ENCODE results near the gene CXXC5.

The CXXC5 gene

GRCh38 chr5:139635191-139635590, 13.0 kb upstream of the CXXC5 start:
- DNase-seq (ENCODE audit: low spot score in 2 of 2), result peak in 1 of 2 donors; percentile 54
- Mint-ChIP-seq H3K27ac (peak overlapping the region; percentile 96), H3K4me1 (peaks cover 57% of the 10 kb centered on the region)

GRCh38 chr5:139635606-139636206, 12.4 kb upstream of the CXXC5 start:
- peak in 1 of 2 donors; percentile 63 for DNase-seq (ENCODE audit: low spot score in 2 of 2)
- peaks cover 57% of the 10 kb centered on the region for H3K4me1 Mint-ChIP-seq
- peaks cover 61% of the 10 kb centered on the region for H3K36me3 Mint-ChIP-seq
- H3K9me3 Mint-ChIP-seq, result no peaks in the 10 kb centered on the region
- peak overlapping the region; percentile 96 for H3K27ac Mint-ChIP-seq
- no peak for ATAC-seq
- peak overlapping the region; percentile 69 for H3K4me3 Mint-ChIP-seq

More at GRCh38 chr5:139635191-139635590, 13.0 kb upstream of the CXXC5 start:
- H3K4me3 Mint-ChIP-seq, result peak overlapping the region; percentile 69
- H3K9me3 Mint-ChIP-seq, result no peaks in the 10 kb centered on the region
- ATAC-seq, result no peak
- peaks cover 66% of the 10 kb centered on the region for H3K36me3 Mint-ChIP-seq

GRCh38 chr5:139636207-139636792, 11.8 kb upstream of the CXXC5 start:
- Mint-ChIP-seq H3K36me3 (peaks cover 55% of the 10 kb centered on the region), H3K27ac (peak overlapping the region; percentile 96), H3K9me3 (no peaks in the 10 kb centered on the region), H3K4me1 (peaks cover 57% of the 10 kb centered on the region), H3K4me3 (peak overlapping the region; percentile 69)
- DNase-seq (ENCODE audit: low spot score in 2 of 2) (peak in 1 of 2 donors; percentile 77), ATAC-seq (peak; percentile 66)

GRCh38 chr5:139636975-139637408, 11.2 kb upstream of the CXXC5 start:
- peak overlapping the region; percentile 96 for H3K27ac Mint-ChIP-seq
- H3K36me3 Mint-ChIP-seq, result peaks cover 49% of the 10 kb centered on the region
- H3K4me1 Mint-ChIP-seq, result peaks cover 57% of the 10 kb centered on the region
- H3K9me3 Mint-ChIP-seq, result no peaks in the 10 kb centered on the region
- H3K4me3 Mint-ChIP-seq, result peak overlapping the region; percentile 69
- DNase-seq (ENCODE audit: low spot score in 2 of 2) (peak in 1 of 2 donors; percentile 76), ATAC-seq (peak; percentile 88)

GRCh38 chr5:139637438-139638089, 10.6 kb upstream of the CXXC5 start:
- Mint-ChIP-seq H3K27ac (peak overlapping the region; percentile 96), H3K4me3 (peak overlapping the region; percentile 69), H3K4me1 (peaks cover 57% of the 10 kb centered on the region), H3K9me3 (no peaks in the 10 kb centered on the region), H3K36me3 (peaks cover 46% of the 10 kb centered on the region)
- peak; percentile 58 for ATAC-seq
- DNase-seq (ENCODE audit: low spot score in 2 of 2), result peak in 1 of 2 donors; percentile 72

GRCh38 chr5:139638090-139638735, 9.9 kb upstream of the CXXC5 start:
- peak in 1 of 2 donors; percentile 52 for DNase-seq (ENCODE audit: low spot score in 2 of 2)
- H3K4me1 Mint-ChIP-seq, result peaks cover 54% of the 10 kb centered on the region

GRCh38 chr5:139638736-139639618, 9.2 kb upstream of the CXXC5 start:
- Mint-ChIP-seq H3K4me3 (peak overlapping the region; percentile 69), H3K27ac (peak overlapping the region; percentile 96), H3K4me1 (peaks cover 53% of the 10 kb centered on the region), H3K36me3 (peaks cover 38% of the 10 kb centered on the region), H3K9me3 (no peaks in the 10 kb centered on the region)
- no peak for ATAC-seq
- DNase-seq (ENCODE audit: low spot score in 2 of 2), result no peak

More at GRCh38 chr5:139638090-139638735, 9.9 kb upstream of the CXXC5 start:
- no peak for ATAC-seq
- Mint-ChIP-seq H3K4me3 (peak overlapping the region; percentile 69), H3K36me3 (peaks cover 42% of the 10 kb centered on the region), H3K9me3 (no peaks in the 10 kb centered on the region), H3K27ac (peak overlapping the region; percentile 96)

GRCh38 chr5:139639619-139640380, 8.3 kb upstream of the CXXC5 start:
- H3K4me3 Mint-ChIP-seq, result no peak overlapping the region
- DNase-seq (ENCODE audit: low spot score in 2 of 2), result no peak
- peak overlapping the region; percentile 96 for H3K27ac Mint-ChIP-seq
- H3K4me1 Mint-ChIP-seq, result peaks cover 55% of the 10 kb centered on the region
- no peaks in the 10 kb centered on the region for H3K9me3 Mint-ChIP-seq
- ATAC-seq, result no peak
- H3K36me3 Mint-ChIP-seq, result peaks cover 34% of the 10 kb centered on the region

- Mint-ChIP-seq H3K36me3 (peaks cover 26% of the 10 kb centered on the region), H3K9me3 (no peaks in the 10 kb centered on the region), H3K27ac (peak overlapping the region; percentile 96), H3K4me3 (no peak overlapping the region), H3K4me1 (peaks cover 53% of the 10 kb centered on the region)
- no peak for DNase-seq (ENCODE audit: low spot score in 2 of 2)
- ATAC-seq, result no peak
Observed at GRCh38 chr5:139640421-139641115, 7.6 kb upstream of the CXXC5 start.

GRCh38 chr5:139641116-139642080, 6.8 kb upstream of the CXXC5 start:
- Mint-ChIP-seq H3K4me3 (no peak overlapping the region), H3K9me3 (no peaks in the 10 kb centered on the region), H3K36me3 (peaks cover 18% of the 10 kb centered on the region), H3K4me1 (peaks cover 45% of the 10 kb centered on the region), H3K27ac (peak overlapping the region; percentile 67)
- DNase-seq (ENCODE audit: low spot score in 2 of 2) (no peak), ATAC-seq (no peak)

GRCh38 chr5:139642213-139642612, 5.9 kb upstream of the CXXC5 start:
- H3K27ac Mint-ChIP-seq, result peak overlapping the region; percentile 67
- H3K4me3 Mint-ChIP-seq, result no peak overlapping the region
- no peaks in the 10 kb centered on the region for H3K9me3 Mint-ChIP-seq
- DNase-seq (ENCODE audit: low spot score in 2 of 2) (no peak), ATAC-seq (no peak)
- peaks cover 15% of the 10 kb centered on the region for H3K36me3 Mint-ChIP-seq
- peaks cover 37% of the 10 kb centered on the region for H3K4me1 Mint-ChIP-seq

GRCh38 chr5:139642891-139643871, 5.0 kb upstream of the CXXC5 start:
- ATAC-seq (no peak), DNase-seq (ENCODE audit: low spot score in 2 of 2) (no peak)
- H3K4me3 Mint-ChIP-seq, result no peak overlapping the region
- peaks cover 31% of the 10 kb centered on the region for H3K4me1 Mint-ChIP-seq
- H3K27ac Mint-ChIP-seq, result peak overlapping the region; percentile 70
- no peaks in the 10 kb centered on the region for H3K9me3 Mint-ChIP-seq
- peaks cover 9% of the 10 kb centered on the region for H3K36me3 Mint-ChIP-seq

All from stimulated activated effector memory CD8-positive, alpha-beta T cell treated with anti-CD3 and anti-CD28 coated beads, Interleukin-12 subunit alpha, Interleukin-12 subunit beta, amount 100 ng/mL, for 72 hours (primary cell).